IPS-15b (cell line): ENCODE measurements around the gene FAM222A.

Source experiments
- H3K27me3 ChIP-seq: one replicate; pipeline ENCODE4 v1.6.1; 2013; ENCODE audit warnings: low read length; ENCODE audit not compliant: control insufficient read depth, insufficient read depth
- H3K36me3 ChIP-seq: one replicate; pipeline ENCODE4 v1.6.1; 2013; ENCODE audit warnings: low read length; ENCODE audit not compliant: control insufficient read depth, insufficient read depth
- H3K4me1 ChIP-seq: one replicate; pipeline ENCODE4 v1.6.1; 2013; ENCODE audit warnings: mild to moderate bottlenecking, low read length; ENCODE audit not compliant: control insufficient read depth, insufficient read depth
- H3K4me3 ChIP-seq: one replicate; pipeline ENCODE4 v1.5.1; 2013; ENCODE audit warnings: low read depth, low read length
- H3K9ac ChIP-seq: one replicate; pipeline ENCODE4 v1.6.1; 2013; ENCODE audit warnings: low read depth, mild to moderate bottlenecking, low read length
- H3K9me3 ChIP-seq: one replicate; pipeline ENCODE4 v1.6.1; 2013; ENCODE audit warnings: mild to moderate bottlenecking, low read length; ENCODE audit not compliant: control insufficient read depth, insufficient read depth

Gene FAM222A

GRCh38 chr12:109738209-109738608, 24.6 kb downstream of the FAM222A start:
- H3K9ac ChIP-seq = no peak overlapping the region
- H3K4me3 ChIP-seq = no peak overlapping the region
- H3K36me3 ChIP-seq = no peaks in the 10 kb centered on the region
- no peaks in the 10 kb centered on the region for H3K9me3 ChIP-seq
- peaks cover 2% of the 10 kb centered on the region for H3K4me1 ChIP-seq
- H3K27me3 ChIP-seq = no peaks in the 10 kb centered on the region

GRCh38 chr12:109738878-109739665, 25.4 kb downstream of the FAM222A start:
- no peaks in the 10 kb centered on the region for H3K9me3 ChIP-seq
- H3K9ac ChIP-seq = no peak overlapping the region
- no peak overlapping the region for H3K4me3 ChIP-seq
- no peaks in the 10 kb centered on the region for H3K36me3 ChIP-seq
- peaks cover 2% of the 10 kb centered on the region for H3K4me1 ChIP-seq
- no peaks in the 10 kb centered on the region for H3K27me3 ChIP-seq

- Histone ChIP-seq H3K36me3 (no peaks in the 10 kb centered on the region), H3K9ac (no peak overlapping the region), H3K4me1 (no peaks in the 10 kb centered on the region), H3K27me3 (no peaks in the 10 kb centered on the region), H3K9me3 (no peaks in the 10 kb centered on the region), H3K4me3 (no peak overlapping the region)
Measured at GRCh38 chr12:109739747-109740693, 26.4 kb downstream of the FAM222A start.

GRCh38 chr12:109740694-109741245, 27.1 kb downstream of the FAM222A start:
- Histone ChIP-seq H3K4me3 (no peak overlapping the region), H3K4me1 (no peaks in the 10 kb centered on the region), H3K9me3 (no peaks in the 10 kb centered on the region), H3K9ac (no peak overlapping the region), H3K27me3 (no peaks in the 10 kb centered on the region), H3K36me3 (no peaks in the 10 kb centered on the region)

GRCh38 chr12:109741286-109741969, 27.8 kb downstream of the FAM222A start:
- H3K4me1 ChIP-seq = no peaks in the 10 kb centered on the region
- no peaks in the 10 kb centered on the region for H3K27me3 ChIP-seq
- H3K9ac ChIP-seq = no peak overlapping the region
- no peaks in the 10 kb centered on the region for H3K9me3 ChIP-seq
- H3K36me3 ChIP-seq = no peaks in the 10 kb centered on the region
- no peak overlapping the region for H3K4me3 ChIP-seq

GRCh38 chr12:109741970-109742703, 28.5 kb downstream of the FAM222A start:
- Histone ChIP-seq H3K9ac (no peak overlapping the region), H3K4me3 (no peak overlapping the region), H3K9me3 (no peaks in the 10 kb centered on the region), H3K27me3 (no peaks in the 10 kb centered on the region), H3K4me1 (no peaks in the 10 kb centered on the region), H3K36me3 (no peaks in the 10 kb centered on the region)

- no peaks in the 10 kb centered on the region for H3K4me1 ChIP-seq
- H3K36me3 ChIP-seq = no peaks in the 10 kb centered on the region
- no peaks in the 10 kb centered on the region for H3K27me3 ChIP-seq
- H3K4me3 ChIP-seq = no peak overlapping the region
- no peaks in the 10 kb centered on the region for H3K9me3 ChIP-seq
- H3K9ac ChIP-seq = no peak overlapping the region
Measured at GRCh38 chr12:109743076-109743910, 29.7 kb downstream of the FAM222A start.

- no peaks in the 10 kb centered on the region for H3K4me1 ChIP-seq
- no peak overlapping the region for H3K9ac ChIP-seq
- H3K27me3 ChIP-seq = no peaks in the 10 kb centered on the region
- no peaks in the 10 kb centered on the region for H3K9me3 ChIP-seq
- H3K4me3 ChIP-seq = no peak overlapping the region
- no peaks in the 10 kb centered on the region for H3K36me3 ChIP-seq
Measured at GRCh38 chr12:109744026-109744425, 30.4 kb downstream of the FAM222A start.

- Histone ChIP-seq H3K9ac (no peak overlapping the region), H3K4me3 (no peak overlapping the region), H3K36me3 (no peaks in the 10 kb centered on the region), H3K27me3 (no peaks in the 10 kb centered on the region), H3K4me1 (no peaks in the 10 kb centered on the region), H3K9me3 (no peaks in the 10 kb centered on the region)
Measured at GRCh38 chr12:109744986-109745942, 31.6 kb downstream of the FAM222A start.
